Renal cortex interstitium (tissue), 11 donors: Measurements from ENCODE around the gene KLHL36. TPM values are rescaled to one million over a fixed set of nuclear protein-coding genes. Genes with fewer than 3 reads are reported as not detected.

Source experiments
- DNase-seq, 11 donors: peaks; one replicate each; pipeline ENCODE4 v3.0.0-alpha.2; 2013; ENCODE audit warnings: low read depth in 9 of 11, low spot score in 4 of 11; ENCODE audit errors: extremely low read depth in 1 of 11
- polyA plus RNA-seq, 3 donors: library from polyadenylated mRNA; unstranded; fragments of 120-200 nt; gene quantifications; one replicate each; pipeline ENCODE4 v1.2.1, GENCODE V29; 2013; ENCODE audit not compliant: insufficient read length in 3 of 3

Gene KLHL36
- polyA plus RNA-seq, 3 donors = 24.6 to 36.2 (median 29.2) TPM

GRCh38 chr16:84706856-84707255 is 58.5 kb downstream of the KLHL36 start:
- DNase-seq = no peak

DNA sequence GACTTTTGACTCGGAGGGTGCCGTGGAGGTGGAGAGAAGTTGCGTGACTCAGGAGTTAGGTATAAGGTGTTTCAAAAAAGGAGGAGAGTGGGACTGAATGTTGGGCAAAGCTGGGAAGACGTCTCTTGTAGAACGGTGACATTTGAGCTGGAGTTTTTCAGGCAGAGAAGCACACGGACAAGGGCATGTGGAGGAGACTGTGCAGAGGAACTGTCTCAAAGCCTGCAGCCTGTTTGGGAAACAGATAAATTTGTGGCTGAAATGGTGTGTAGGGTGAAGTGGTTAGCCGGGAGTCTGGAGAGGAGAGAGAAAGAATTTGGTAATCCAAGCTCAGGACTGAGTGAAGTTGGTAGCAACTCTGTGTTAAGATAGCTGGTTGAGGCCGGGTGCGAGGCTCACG is 61.3 kb downstream of the KLHL36 start:
- no peak for DNase-seq

- DNase-seq = no peak
These were observed 62.4 kb downstream of the KLHL36 start for GRCh38 chr16:84710686-84711085.

Other genes with a start within 250 kb of the KLHL36 start
- gene MEAK7, start 143.9 kb upstream of the KLHL36 start, polyA plus RNA-seq = 10 to 100 TPM; 16.9 to 20.6 (median 18.9) TPM
- gene COTL1, start 30.4 kb upstream of the KLHL36 start, polyA plus RNA-seq = 100 to 1,000 TPM; 141 to 146 (median 143) TPM
- 100 to 1,000 TPM; 112 to 134 (median 113) TPM for gene USP10, start 51.5 kb downstream of the KLHL36 start, polyA plus RNA-seq
- 1 to 10 TPM; 6.7 to 9.2 (median 7.8) TPM for gene CRISPLD2, start 171.5 kb downstream of the KLHL36 start, polyA plus RNA-seq